ENCODE data around the gene AFF3.

- TF ChIP-seq, protein P1, sequence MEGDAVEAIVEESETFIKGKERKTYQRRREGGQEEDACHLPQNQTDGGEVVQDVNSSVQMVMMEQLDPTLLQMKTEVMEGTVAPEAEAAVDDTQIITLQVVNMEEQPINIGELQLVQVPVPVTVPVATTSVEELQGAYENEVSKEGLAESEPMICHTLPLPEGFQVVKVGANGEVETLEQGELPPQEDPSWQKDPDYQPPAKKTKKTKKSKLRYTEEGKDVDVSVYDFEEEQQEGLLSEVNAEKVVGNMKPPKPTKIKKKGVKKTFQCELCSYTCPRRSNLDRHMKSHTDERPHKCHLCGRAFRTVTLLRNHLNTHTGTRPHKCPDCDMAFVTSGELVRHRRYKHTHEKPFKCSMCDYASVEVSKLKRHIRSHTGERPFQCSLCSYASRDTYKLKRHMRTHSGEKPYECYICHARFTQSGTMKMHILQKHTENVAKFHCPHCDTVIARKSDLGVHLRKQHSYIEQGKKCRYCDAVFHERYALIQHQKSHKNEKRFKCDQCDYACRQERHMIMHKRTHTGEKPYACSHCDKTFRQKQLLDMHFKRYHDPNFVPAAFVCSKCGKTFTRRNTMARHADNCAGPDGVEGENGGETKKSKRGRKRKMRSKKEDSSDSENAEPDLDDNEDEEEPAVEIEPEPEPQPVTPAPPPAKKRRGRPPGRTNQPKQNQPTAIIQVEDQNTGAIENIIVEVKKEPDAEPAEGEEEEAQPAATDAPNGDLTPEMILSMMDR (IDR thresholded peaks at IDR 0.05): no peak
- no peak for TF ChIP-seq POLR2A (IDR thresholded peaks at IDR 0.05)
Measured at GRCh38 chr2:100166701-100167100, 24.3 kb upstream of the AFF3 start.
